GM03348 (cell line): ENCODE results near the gene EFL1.
"Not testable (repeated sequence)": the region's sequence is repeated elsewhere in the genome, so short reads cannot be mapped to it uniquely, and the experiment has no call there.

ENCODE experiments used
- DNase-seq: peaks from one replicate; pipeline ENCODE4 v3.0.0; 2012; ENCODE audit warnings: low spot score

Gene EFL1

GRCh38 chr15:82275410-82275809, 12.9 kb upstream of the EFL1 start:
- no peak for DNase-seq

- no peak for DNase-seq
These were observed 9.6 kb upstream of the EFL1 start for GRCh38 chr15:82272154-82272553.

- DNase-seq = not testable (repeated sequence)
These were observed 5.9 kb upstream of the EFL1 start for GRCh38 chr15:82268454-82268853.

- not testable (repeated sequence) for DNase-seq
These were observed 4.6 kb upstream of the EFL1 start for GRCh38 chr15:82267137-82267536.

GRCh38 chr15:82263350-82263749, 816 bp upstream of the EFL1 start:
- DNase-seq = no peak

- peak; percentile 44 for DNase-seq
These were observed 740 bp downstream of the EFL1 start for GRCh38 chr15:82261566-82262421.

GRCh38 chr15:82248261-82248660, 14.3 kb downstream of the EFL1 start:
- DNase-seq = not testable (repeated sequence)

GRCh38 chr15:82245956-82246355, 16.6 kb downstream of the EFL1 start:
- DNase-seq = not testable (repeated sequence)

- DNase-seq = not testable (repeated sequence)
These were observed 18.9 kb downstream of the EFL1 start for GRCh38 chr15:82243644-82244043.

- DNase-seq = peak; percentile 5
These were observed 20.6 kb downstream of the EFL1 start for GRCh38 chr15:82241836-82242499.

- no peak for DNase-seq
These were observed 22.7 kb downstream of the EFL1 start for GRCh38 chr15:82239685-82240391.

GRCh38 chr15:82237944-82238534, 24.5 kb downstream of the EFL1 start:
- not testable (repeated sequence) for DNase-seq

GRCh38 chr15:82231842-82232241, 30.7 kb downstream of the EFL1 start:
- no peak for DNase-seq

GRCh38 chr15:82231233-82231632, 31.3 kb downstream of the EFL1 start:
- DNase-seq = no peak

GRCh38 chr15:82228750-82229149, 33.8 kb downstream of the EFL1 start:
- DNase-seq = no peak

GRCh38 chr15:82221535-82221934, 41.0 kb downstream of the EFL1 start:
- peak; percentile 1 for DNase-seq

- DNase-seq = not testable (repeated sequence)
These were observed 46.4 kb downstream of the EFL1 start for GRCh38 chr15:82216092-82216491.

- not testable (repeated sequence) for DNase-seq
These were observed 50.3 kb downstream of the EFL1 start for GRCh38 chr15:82212201-82212600.

- DNase-seq = peak; percentile 2
These were observed 52.4 kb downstream of the EFL1 start for GRCh38 chr15:82210066-82210597.

GRCh38 chr15:82204575-82204974, 58.0 kb downstream of the EFL1 start:
- DNase-seq = not testable (repeated sequence)

- peak; percentile 73 for DNase-seq
These were observed 64.6 kb downstream of the EFL1 start for GRCh38 chr15:82197733-82198594.
